Endometrium (tissue), 2 donors: Measurements from ENCODE around the gene ZNF556.

Experiments used
- FAIRE-seq: peaks from 2 replicates; lab custom pipeline; 2012; peaks lifted over from hg19 to GRCh38; lab: Jason Lieb, UNC
- donor health status: control.
- donor health status: control.

Gene ZNF556

GRCh38 chr19:2905918-2906519 lies 38.9 kb downstream of the ZNF556 start:
- no peak for FAIRE-seq

- FAIRE-seq, result no peak
Observed at GRCh38 chr19:2906631-2907195, 39.6 kb downstream of the ZNF556 start.

DNA sequence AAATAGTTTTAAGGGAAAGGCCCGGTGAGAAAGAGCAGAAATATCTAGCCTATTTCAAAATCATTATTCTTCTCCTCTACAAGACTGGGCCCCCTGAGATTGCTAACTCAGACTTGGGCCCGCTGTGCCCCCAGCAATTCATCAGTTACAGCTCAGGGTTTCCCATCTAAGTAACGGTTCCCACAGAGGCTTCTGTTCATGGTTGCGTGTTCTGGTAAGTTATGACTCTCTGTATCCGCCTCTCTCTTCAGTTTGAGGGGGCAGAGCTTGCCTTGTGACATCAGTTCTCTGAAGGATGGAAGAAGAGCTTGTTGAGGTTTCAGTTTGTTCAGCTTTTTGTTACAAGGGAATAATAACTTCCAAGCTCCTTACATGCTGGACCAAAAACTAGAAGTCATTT lies 45.2 kb downstream of the ZNF556 start:
- no peak for FAIRE-seq

- no peak for FAIRE-seq
Observed at GRCh38 chr19:2917275-2918184, 50.4 kb downstream of the ZNF556 start.

DNA sequence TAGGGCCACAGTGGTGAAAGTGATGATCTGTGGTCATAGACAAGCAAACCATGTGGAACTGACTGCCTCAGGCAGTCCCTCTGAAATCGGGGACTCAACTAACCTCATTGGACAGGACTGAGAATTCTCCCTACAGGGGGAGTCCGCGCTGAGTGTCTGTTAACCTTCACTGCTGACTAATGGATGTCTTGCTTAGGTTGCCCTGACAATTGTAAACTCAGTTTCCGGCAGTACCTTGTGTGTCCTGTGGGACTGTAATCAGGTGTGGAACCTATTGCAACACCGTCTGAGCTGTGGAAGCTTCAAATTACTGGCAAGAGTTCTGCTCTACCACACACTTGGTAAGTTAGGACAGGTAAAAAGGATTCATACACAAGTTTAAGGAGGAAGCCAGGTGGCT lies 55.9 kb downstream of the ZNF556 start:
- FAIRE-seq, result no peak

DNA sequence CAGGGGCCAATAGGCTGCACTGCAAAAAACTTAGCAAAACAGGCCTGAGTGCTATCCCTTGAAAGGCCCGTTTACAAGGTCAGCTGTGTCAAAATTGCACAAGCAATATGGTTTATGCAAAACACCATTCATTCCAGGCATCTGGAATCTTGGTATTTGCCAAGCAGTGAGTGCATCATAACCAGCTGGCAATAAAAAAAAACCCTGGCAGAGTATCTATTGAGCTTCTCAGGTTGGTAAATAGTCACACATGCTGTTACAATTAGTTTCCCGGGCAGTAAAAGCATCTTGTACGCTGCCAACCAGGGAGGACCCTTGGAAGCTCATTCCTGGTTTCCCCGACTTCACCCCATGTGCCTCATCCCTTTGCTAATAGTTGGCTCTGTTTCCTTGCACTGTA lies 56.4 kb downstream of the ZNF556 start:
- no peak for FAIRE-seq

DNA sequence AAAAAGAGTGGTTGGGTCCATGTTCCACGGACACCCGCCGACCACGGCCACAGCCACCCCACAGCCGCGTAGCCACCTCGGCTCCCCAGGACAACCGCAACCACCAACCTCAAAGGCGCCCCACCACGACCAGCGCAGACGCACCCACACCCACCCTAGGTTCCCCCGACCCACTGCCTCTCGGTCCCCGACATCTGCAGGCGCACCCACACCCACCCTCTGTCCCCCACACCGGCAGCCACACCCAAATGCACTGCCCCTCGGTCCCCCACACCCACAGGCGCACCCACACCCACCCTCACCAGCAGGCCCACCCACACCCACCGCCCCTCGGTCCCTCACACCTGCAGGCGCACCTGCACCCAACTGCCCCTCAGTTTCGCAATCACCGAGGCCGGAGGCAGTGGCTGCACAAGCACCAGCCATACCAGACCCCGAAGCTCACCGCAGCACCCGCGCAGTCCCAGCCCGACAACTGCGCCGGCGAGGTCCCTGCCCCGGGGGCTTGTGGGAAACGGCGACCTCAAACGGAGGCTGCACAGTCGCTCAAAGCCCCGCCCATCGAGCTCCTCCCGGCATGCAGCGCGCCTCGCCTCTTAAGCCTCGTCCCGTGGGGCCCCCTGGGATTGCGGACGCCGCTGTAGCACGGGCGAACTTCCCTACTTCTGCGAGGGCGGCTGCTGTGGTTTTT lies 59.4 kb downstream of the ZNF556 start:
- FAIRE-seq, result no peak

DNA sequence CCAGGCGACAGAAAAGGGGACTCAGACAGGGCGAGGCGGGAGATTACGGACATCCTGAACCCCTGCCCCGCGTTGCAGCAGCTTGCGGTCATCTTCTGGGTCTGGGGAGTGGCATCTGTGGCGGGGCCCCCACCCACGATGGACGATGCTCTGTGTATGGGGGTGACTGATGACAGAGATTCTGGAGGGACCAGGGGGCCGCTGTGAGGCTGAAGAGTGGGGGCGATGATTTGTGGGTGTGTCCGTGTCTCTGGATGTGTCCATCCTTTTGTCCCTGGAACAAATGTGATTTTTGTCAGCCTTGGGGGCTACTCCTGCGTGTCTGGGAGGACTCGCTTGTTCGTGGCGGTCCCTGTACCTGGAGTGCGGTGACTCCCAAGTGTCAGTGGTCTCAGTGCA lies 59.9 kb downstream of the ZNF556 start:
- FAIRE-seq, result no peak
